Measurements from ENCODE around the gene H2BW2. TPM values are rescaled to one million over a fixed set of nuclear protein-coding genes. Genes with fewer than 3 reads are reported as not detected.

Gene H2BW2
- total RNA-seq, 2 experiments from 2014 or later, result not detected

DNA sequence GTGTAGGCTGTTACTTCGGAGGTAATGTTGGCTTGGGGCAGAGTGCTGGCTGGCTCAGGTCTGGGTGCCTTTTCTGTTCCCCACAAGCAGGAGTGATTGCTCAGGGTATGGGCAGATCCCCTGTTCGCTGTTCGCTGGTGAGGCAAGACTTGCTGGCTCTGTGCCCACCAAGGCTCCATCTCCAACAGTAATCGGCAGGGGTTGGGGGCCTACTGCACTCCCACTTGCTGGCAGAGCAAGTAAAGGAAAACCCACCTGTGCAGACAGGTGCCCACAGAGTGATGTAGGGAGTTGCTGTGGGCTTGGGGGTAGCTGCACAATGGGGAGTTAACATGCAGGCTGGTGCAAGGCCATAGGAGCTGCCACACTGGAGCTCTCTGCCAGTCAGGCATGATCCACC lies 44.3 kb downstream of the H2BW2 start:
- DNase-seq (no peak), ATAC-seq (ENCODE audit: low read depth) (no peak)
- no peaks in the 10 kb centered on the region for H3K27me3 Mint-ChIP-seq
- H3K9me3 Mint-ChIP-seq, result no peaks in the 10 kb centered on the region
- no peak overlapping the region for H3K4me3 Mint-ChIP-seq
- H3K4me1 Mint-ChIP-seq, result no peaks in the 10 kb centered on the region
- no peaks in the 10 kb centered on the region for H3K36me3 Mint-ChIP-seq
- POLR2A ChIA-PET, result no interaction called here
- no peak overlapping the region for H3K27ac Mint-ChIP-seq

DNA sequence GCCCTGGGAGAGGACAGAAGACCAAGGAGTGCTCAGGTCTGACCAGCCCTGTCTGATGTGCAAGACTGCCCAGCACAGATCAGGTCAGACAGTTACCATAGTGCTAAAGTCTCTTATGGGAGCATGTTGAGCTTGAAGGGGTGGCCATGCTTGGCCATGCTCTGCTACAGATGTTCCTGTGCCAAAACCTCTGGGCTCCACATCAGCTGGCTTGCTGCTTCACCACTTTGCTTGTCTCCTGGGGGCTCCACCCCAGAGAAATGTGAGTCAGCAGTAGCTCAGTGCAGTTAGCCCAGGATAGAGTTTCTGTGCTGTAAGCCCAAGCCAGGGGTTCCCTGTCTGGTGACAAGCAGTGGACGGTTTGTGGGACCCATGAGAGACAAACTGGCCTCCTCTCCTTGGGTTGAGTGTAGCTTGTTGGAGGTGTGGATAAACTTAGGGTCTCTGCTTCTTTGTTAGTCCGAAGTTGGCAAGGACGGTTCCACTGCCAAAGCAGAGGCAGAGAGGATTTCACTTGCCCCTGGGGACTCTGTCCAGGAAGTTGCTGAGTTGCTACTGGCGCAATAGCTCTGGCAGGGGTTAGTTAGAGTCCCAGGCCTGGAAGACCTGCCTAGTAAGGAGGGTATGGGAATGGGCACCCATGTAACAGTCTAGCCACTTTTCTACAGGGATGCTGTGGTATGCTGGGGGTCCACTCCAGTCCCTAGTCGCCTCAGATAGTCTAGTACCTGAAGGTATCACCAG lies 45.0 kb downstream of the H2BW2 start:
- no peak overlapping the region for H3K27ac Mint-ChIP-seq

GRCh38 chrX:104085477-104085876 lies 45.7 kb downstream of the H2BW2 start:
- H3K4me3 Mint-ChIP-seq, result no peak overlapping the region
- H3K9me3 Mint-ChIP-seq, result no peaks in the 10 kb centered on the region
- POLR2A ChIA-PET, result no interaction called here

More for the DNA sequence above, 45.0 kb downstream of the H2BW2 start:
- POLR2A ChIA-PET, result no interaction called here
- H3K4me1 Mint-ChIP-seq, result no peaks in the 10 kb centered on the region
- no peaks in the 10 kb centered on the region for H3K36me3 Mint-ChIP-seq
- no peak for ATAC-seq (ENCODE audit: low read depth)
- no peaks in the 10 kb centered on the region for H3K27me3 Mint-ChIP-seq
- no peak overlapping the region for H3K4me3 Mint-ChIP-seq
- no peak for DNase-seq
- no peaks in the 10 kb centered on the region for H3K9me3 Mint-ChIP-seq

GRCh38 chrX:104085919-104086318 lies 46.2 kb downstream of the H2BW2 start:
- POLR2A ChIA-PET, result no interaction called here
- no peaks in the 10 kb centered on the region for H3K4me1 Mint-ChIP-seq
- H3K27me3 Mint-ChIP-seq, result no peaks in the 10 kb centered on the region
- ATAC-seq (ENCODE audit: low read depth) (no peak), DNase-seq (no peak)
- H3K4me3 Mint-ChIP-seq, result no peak overlapping the region
- H3K36me3 Mint-ChIP-seq, result no peaks in the 10 kb centered on the region
- H3K27ac Mint-ChIP-seq, result no peak overlapping the region
- no peaks in the 10 kb centered on the region for H3K9me3 Mint-ChIP-seq

More at GRCh38 chrX:104085477-104085876, 45.7 kb downstream of the H2BW2 start:
- no peaks in the 10 kb centered on the region for H3K36me3 Mint-ChIP-seq
- H3K27ac Mint-ChIP-seq, result no peak overlapping the region
- H3K4me1 Mint-ChIP-seq, result no peaks in the 10 kb centered on the region
- H3K27me3 Mint-ChIP-seq, result no peaks in the 10 kb centered on the region
- DNase-seq (no peak), ATAC-seq (ENCODE audit: low read depth) (no peak)

Other genes with a start within 250 kb of the H2BW2 start
- under 1 TPM; 0.33 to 0.37 TPM for gene RAB9B, start 207.7 kb upstream of the H2BW2 start, total RNA-seq
- gene TMSB15B, start 77.3 kb upstream of the H2BW2 start, total RNA-seq, result 10 to 100 TPM; 10.1 to 10.4 TPM
- not detected for gene H2BW1, start 26.2 kb upstream of the H2BW2 start, total RNA-seq
- gene TMSB15C, start 36.3 kb downstream of the H2BW2 start, total RNA-seq, result 1 to 10 TPM; 4.3 to 5.1 TPM
- 10 to 100 TPM in 1 of 2 experiments, 1 to 10 TPM in 1; 8.8 to 13.5 TPM for gene ZCCHC18, start 72.6 kb downstream of the H2BW2 start, total RNA-seq
- gene SLC25A53, start 117.1 kb downstream of the H2BW2 start, total RNA-seq, result 10 to 100 TPM; 13.9 to 15.0 TPM
- gene FAM199X, start 126.5 kb downstream of the H2BW2 start, total RNA-seq, result 10 to 100 TPM; 13.4 to 14.0 TPM
- not detected for gene ESX1, start 215.0 kb downstream of the H2BW2 start, total RNA-seq

Measured in activated naive CD8-positive, alpha-beta T cell treated with anti-CD3 and anti-CD28 coated beads, Interleukin-2, amount 10 ng/mL, durations not matched to agents 7 days and 5 days (primary cell).